GM19452 (cell line): ENCODE results near the gene GAL3ST1.
"Not testable (repeated sequence)": the region's sequence is repeated elsewhere in the genome, so short reads cannot be mapped to it uniquely, and the experiment has no call there.

Experiments
- ATAC-seq: cut with Tn5 transposase; IDR thresholded peaks from one replicate; pipeline ENCODE4 v1.9.1; 2021; ENCODE audit not compliant: unreplicated experiment

GAL3ST1 gene

GRCh38 chr22:30574095-30574981, at the start of gene GAL3ST1:
TSS of gene GAL3ST1 (minus strand) at chr22:30574665. CDS start at chr22:30557392, 17,273 bp downstream.
- no peak for ATAC-seq

- ATAC-seq, result not testable (repeated sequence)
These were observed 45.4 kb upstream of the GAL3ST1 start for GRCh38 chr22:30619909-30620308.

- no peak for ATAC-seq
These were observed 43.4 kb upstream of the GAL3ST1 start for GRCh38 chr22:30617819-30618218.

- ATAC-seq, result no peak
These were observed 41.1 kb upstream of the GAL3ST1 start for GRCh38 chr22:30615543-30615954.

- no peak for ATAC-seq
These were observed 40.4 kb upstream of the GAL3ST1 start for GRCh38 chr22:30614879-30615278.

- ATAC-seq, result no peak
These were observed 39.8 kb upstream of the GAL3ST1 start for GRCh38 chr22:30614268-30614667.

GRCh38 chr22:30612789-30613188, 38.3 kb upstream of the GAL3ST1 start:
- ATAC-seq, result no peak

- no peak for ATAC-seq
These were observed 36.7 kb upstream of the GAL3ST1 start for GRCh38 chr22:30611197-30611596.

GRCh38 chr22:30610299-30610698, 35.8 kb upstream of the GAL3ST1 start:
- ATAC-seq, result no peak

GRCh38 chr22:30609260-30610185, 35.1 kb upstream of the GAL3ST1 start:
- ATAC-seq, result peak; percentile 48

GRCh38 chr22:30607939-30608338, 33.5 kb upstream of the GAL3ST1 start:
- ATAC-seq, result no peak

GRCh38 chr22:30607300-30607930, 33.0 kb upstream of the GAL3ST1 start:
- ATAC-seq, result no peak

- no peak for ATAC-seq
These were observed 32.2 kb upstream of the GAL3ST1 start, which contains the start of gene TCN2 for GRCh38 chr22:30606455-30607299. TSS of gene TCN2 (plus strand) at chr22:30607174. CDS start at chr22:30607332, 158 bp downstream.

GRCh38 chr22:30605449-30606110, 31.1 kb upstream of the GAL3ST1 start:
- no peak for ATAC-seq

- ATAC-seq, result no peak
These were observed 30.3 kb upstream of the GAL3ST1 start for GRCh38 chr22:30604723-30605122.

- no peak for ATAC-seq
These were observed 29.3 kb upstream of the GAL3ST1 start for GRCh38 chr22:30603801-30604200.

GRCh38 chr22:30602049-30602448, 27.6 kb upstream of the GAL3ST1 start:
- ATAC-seq, result no peak

- ATAC-seq, result no peak
These were observed 27.0 kb upstream of the GAL3ST1 start for GRCh38 chr22:30601464-30601863.

- ATAC-seq, result no peak
These were observed 26.5 kb upstream of the GAL3ST1 start for GRCh38 chr22:30600921-30601320.

- ATAC-seq, result no peak
These were observed 24.5 kb upstream of the GAL3ST1 start for GRCh38 chr22:30598986-30599385.
